K562 (cell line): Measurements from ENCODE around the gene ZNF407. TPM values are rescaled to one million over a fixed set of nuclear protein-coding genes. Genes with fewer than 3 reads are reported as not detected.

Experiments
- ATAC-seq: fragments of 200-7000 bp; cut with Tn5 transposase; 3 replicates; pipeline ENCODE4 v1.9.1; 2020; ENCODE audit warnings: moderate library complexity
- BruUV-seq: library from RNA; stranded (reverse); fragments of 400-500 nt; replicated peaks from 2 replicates; lab custom pipeline; 2021; lab: Mats Ljungman, UMichigan
- CTCF ChIA-PET: fragments of 300-600 bp; formaldehyde crosslinking; extraction: SDS; loops from one replicate; lab custom pipeline; 2021; ENCODE audit warnings: low intra/inter-chr PET ratio; lab: Yijun Ruan, JAX
- POLR2A ChIA-PET: fragments of 300-600, 350-650 bp; sonication (Branson Sonifier 250); formaldehyde crosslinking; extraction: SDS; loops from one replicate; lab custom pipeline; 2021; ENCODE audit warnings: antibody characterized with exemption, inconsistent platforms; lab: Yijun Ruan, JAX
- DNase-seq, 4 experiments: peaks; one replicate each; pipeline versions ENCODE4 v3.0.0 to v3.0.0-alpha.2; 2011 to 2018; ENCODE audit warnings: low spot score in 3 of 4, mixed read lengths in 3 of 4; ENCODE audit errors: extremely low read depth in 1 of 4
- FAIRE-seq: peaks from 2 replicates; lab custom pipeline; 2011; peaks lifted over from hg19 to GRCh38; lab: Jason Lieb, UNC
- H2AFZ ChIP-seq: 2 replicates; pipeline ENCODE4 v1.6.0; 2011; ENCODE audit warnings: low read depth, low read length, control low read depth, inconsistent platforms
- H3K27ac ChIP-seq: fragments of 200-600 bp; 3 replicates; pipeline ENCODE4 v1.8.0; 2011; ENCODE audit warnings: low read depth, mild to moderate bottlenecking, control low read depth, inconsistent platforms, low read length, moderate library complexity, mixed read lengths; ENCODE audit errors: extremely low read depth
- H3K27me3 ChIP-seq, 2 experiments: fragments of 300-600 bp in 1 of 2; 2 replicates in 1 of 2; 3 replicates in 1 of 2; pipeline versions ENCODE4 v1.6.0 to v1.8.0; 2011; ENCODE audit warnings: inconsistent platforms in 2 of 2, low read length in 2 of 2, mild to moderate bottlenecking in 1 of 2, mixed read lengths in 1 of 2, moderate library complexity in 1 of 2; ENCODE audit not compliant: control insufficient read depth in 2 of 2, insufficient read depth in 2 of 2
- H3K36me3 ChIP-seq: fragments of 300-600 bp; 3 replicates; pipeline ENCODE4 v1.8.0; 2011; ENCODE audit warnings: mild to moderate bottlenecking, low read length, inconsistent platforms; ENCODE audit not compliant: control insufficient read depth, insufficient read depth
- H3K4me1 ChIP-seq, 2 experiments: fragments of 200-600 bp in 1 of 2; replicated peaks in 1 of 2; 2 replicates in 1 of 2; 3 replicates in 1 of 2; pipeline versions ENCODE4 v1.5.1 to v1.8.0; 2011; ENCODE audit warnings: inconsistent platforms in 2 of 2, low read length in 2 of 2, mild to moderate bottlenecking in 1 of 2, mixed read lengths in 1 of 2, moderate library complexity in 1 of 2; ENCODE audit not compliant: control insufficient read depth in 2 of 2, insufficient read depth in 2 of 2
- H3K4me2 ChIP-seq: 2 replicates; pipeline ENCODE4 v1.6.1; 2011; ENCODE audit warnings: low read length, control low read depth, inconsistent platforms, mixed read lengths; ENCODE audit not compliant: insufficient read depth
- H3K4me3 ChIP-seq: fragments of 200-600 bp; sonication (generic), shearing (Covaris generic); 2 replicates; pipeline ENCODE4 v1.5.1; 2016; ENCODE audit warnings: control low read depth, inconsistent platforms
- H3K79me2 ChIP-seq: fragments of 200-600 bp; 3 replicates; pipeline ENCODE4 v1.8.0; 2011; ENCODE audit warnings: low read length, inconsistent platforms; ENCODE audit not compliant: control insufficient read depth, insufficient read depth
- H3K9ac ChIP-seq, 2 experiments: 2 replicates each; pipeline versions ENCODE4 v1.6.0 to v1.6.1; 2011; ENCODE audit warnings: low read depth in 2 of 2, low read length in 2 of 2, control low read depth in 1 of 2, inconsistent platforms in 1 of 2, mild to moderate bottlenecking in 1 of 2, mixed read lengths in 1 of 2; ENCODE audit not compliant: insufficient read depth in 1 of 2
- H3K9me1 ChIP-seq: one replicate; pipeline ENCODE4 v1.6.0; 2011; ENCODE audit warnings: inconsistent platforms, mild to moderate bottlenecking, low read length, moderate library complexity; ENCODE audit not compliant: control insufficient read depth, insufficient read depth
- H3K9me3 ChIP-seq: replicated peaks from 2 replicates; pipeline ENCODE4 v1.5.1; 2011; ENCODE audit warnings: low read depth, low read length, inconsistent platforms; ENCODE audit not compliant: control insufficient read depth, insufficient read depth
- H4K20me1 ChIP-seq: replicated peaks from 2 replicates; pipeline ENCODE4 v1.6.1; 2011; ENCODE audit warnings: low read length, inconsistent platforms, mixed read lengths; ENCODE audit not compliant: control insufficient read depth, insufficient read depth
- ARHGAP35 ChIP-seq: fragments of 450-650 bp; IDR thresholded peaks from 2 replicates; pipeline ENCODE4 v1.6.1; 2018; ENCODE audit not compliant: partially characterized antibody
- ATF7 ChIP-seq: fragments of 450-650 bp; IDR thresholded peaks from 2 replicates; pipeline ENCODE4 v1.7.1; 2014; ENCODE audit warnings: mild to moderate bottlenecking, moderate library complexity
- DDX20 ChIP-seq: fragments of 450-650 bp; IDR thresholded peaks from 2 replicates; pipeline ENCODE4 v1.6.1; 2016; ENCODE audit warnings: missing genetic modification characterization, low read depth, mild to moderate bottlenecking, missing compliant biosample characterization, moderate library complexity
- HMGN3 ChIP-seq: IDR thresholded peaks from 2 replicates; pipeline ENCODE4 v1.6.1; 2011; ENCODE audit warnings: borderline replicate concordance, low read depth, mild to moderate bottlenecking, mixed read lengths, low read length; ENCODE audit not compliant: insufficient read length; ENCODE audit errors: extremely low read depth
- TFAM ChIP-seq: fragments of 250-450 bp; sonication (Bioruptor Pico); conservative IDR thresholded peaks from 2 replicates; pipeline ENCODE4 v1.5.0; 2021; ENCODE audit warnings: mild to moderate bottlenecking, moderate library complexity
- ZKSCAN3 ChIP-seq: fragments of 250-450 bp; sonication (Bioruptor Pico); IDR thresholded peaks from 2 replicates; pipeline ENCODE4 v1.4.0; 2020
- ZNF121 ChIP-seq: sonication (generic); formaldehyde crosslinking; conservative IDR thresholded peaks from 2 replicates; pipeline ENCODE4 v1.8.0; 2022; ENCODE audit warnings: missing genetic modification reagents
- ZNF197 ChIP-seq: fragments of 200-800 bp; sonication (Bioruptor generic); IDR thresholded peaks from 2 replicates; pipeline ENCODE4 v1.6.1; 2016; ENCODE audit warnings: low read depth, missing genetic modification characterization, missing compliant biosample characterization
- WGBS: fragments of 100-300 bp; shearing (Covaris generic); methylation state at CpG from one replicate; pipeline ENCODE4 v1.1.6; 2016; ENCODE audit warnings: low coverage, mixed read lengths; ENCODE audit not compliant: insufficient coverage; ENCODE audit errors: missing lambda C conversion rate; 5-methylcytosine and 5-hydroxymethylcytosine counted together
- in situ Hi-C: fragments of 300-500 bp; cut with MboI; formaldehyde crosslinking; loops from 4 replicates; pipeline ENCODE4 v1.15.0; 2018; ENCODE audit warnings: inconsistent platforms, mixed read lengths
- intact Hi-C: fragments of 100-400 bp; cut with micrococcal nuclease; formaldehyde crosslinking; loops from 2 replicates; pipeline ENCODE4 v1.14.2; 2022
- polyA plus RNA-seq, 8 experiments: library from polyadenylated mRNA; depleted of rRNA in 4 of 8; stranded (reverse) in 5 of 8; unstranded in 3 of 8; fragments of >200 nt; fragmentation: Nextera tagmentation in 2 of 8; fragmentation: Illumina TruSeq in 1 of 8; extraction: Ambion mirVana in 2 of 8; extraction: Trizol in 1 of 8; gene quantifications; 2 replicates each; pipeline versions ENCODE4 v1.2.1 to v1.2.3, GENCODE V29; 2011 to 2014; ENCODE audit warnings: inconsistent platforms in 1 of 8, missing spikeins in 1 of 8
- total RNA-seq, 7 experiments: library from RNA; depleted of rRNA in 6 of 7; stranded (reverse); fragments of >200 nt in 6 of 7; fragmentation: Illumina TruSeq in 2 of 7; extraction: Trizol in 2 of 7; gene quantifications; 2 replicates each; pipeline versions ENCODE4 v1.2.1 to v1.2.3, GENCODE V29; 2011 to 2021; ENCODE audit warnings: low replicate concordance in 1 of 7
- TF ChIP-seq, protein P1 (sequence below), 2 experiments: fragments of 450-650 bp in 1 of 2; sonication (generic) in 1 of 2; formaldehyde crosslinking in 1 of 2; IDR thresholded peaks in 1 of 2; conservative IDR thresholded peaks in 1 of 2; 2 replicates each; pipeline versions ENCODE4 v1.6.1 to v1.8.1; 2016 to 2023; ENCODE audit warnings: mild to moderate bottlenecking in 2 of 2, moderate library complexity in 2 of 2, inconsistent platforms in 1 of 2, missing genetic modification reagents in 1 of 2
- TF ChIP-seq, protein P2 (sequence below): fragments of 450-650 bp; formaldehyde crosslinking; IDR thresholded peaks from 2 replicates; pipeline ENCODE4 v1.4.0; 2020; ENCODE audit warnings: mild to moderate bottlenecking, moderate library complexity
- TF ChIP-seq, protein P3 (sequence below), 2 experiments: fragments of 200-800 bp in 1 of 2; sonication (Bioruptor generic) in 1 of 2; sonication (generic) in 1 of 2; formaldehyde crosslinking in 1 of 2; IDR thresholded peaks in 1 of 2; conservative IDR thresholded peaks in 1 of 2; 2 replicates each; pipeline versions ENCODE4 v1.5.0 to v1.6.1; 2016 to 2020; ENCODE audit warnings: missing compliant biosample characterization in 1 of 2, missing genetic modification characterization in 1 of 2, missing genetic modification reagents in 1 of 2

Gene ZNF407
- total and polyA plus RNA-seq, 9 of the 15 experiments (the other 6 are each of a cell fraction or from before 2014, with no cell fraction given): 0.21 to 5.4 (median 2.3) TPM

DNA sequence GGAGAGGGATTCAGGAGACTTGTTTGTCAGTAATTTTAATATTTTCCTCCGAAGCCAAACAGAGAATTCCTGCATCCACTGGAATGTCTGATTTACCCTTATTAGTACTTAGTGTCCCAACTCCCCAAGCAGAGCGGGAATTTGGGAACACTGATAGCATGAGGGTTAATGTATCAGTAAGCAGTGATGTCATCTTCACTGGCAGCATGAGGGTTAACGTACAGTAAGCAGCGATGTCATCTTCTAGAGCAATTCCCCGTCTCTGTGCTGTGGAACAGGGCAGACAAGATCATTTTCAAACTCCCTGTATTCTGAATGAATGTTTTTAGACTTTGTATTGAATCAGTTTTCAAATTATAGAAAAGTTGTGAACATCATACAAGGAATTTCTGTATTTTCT is 228.9 kb downstream of the ZNF407 start:
- POLR2A ChIA-PET: no interaction called here
- no peaks in the 10 kb centered on the region for H3K27me3 ChIP-seq
- H3K9me3 ChIP-seq: no peaks in the 10 kb centered on the region
- WGBS: 62% methylated on average over 5 of the region's 5 CpGs
- H4K20me1 ChIP-seq: no peaks in the 10 kb centered on the region
- CTCF ChIA-PET: no interaction called here
- intact Hi-C loops (no loop called here), in situ Hi-C loops (no loop called here)
- no peaks in the 10 kb centered on the region for H3K9me1 ChIP-seq
- H3K36me3 ChIP-seq: no peaks in the 10 kb centered on the region
- no TSS peak for BruUV-seq
- DNase-seq (no peak), ATAC-seq (no peak), FAIRE-seq (no peak)
- no peak overlapping the region for H3K4me3 ChIP-seq
- TF ChIP-seq ATF7 (0 out of 2 replicates have a peak, but pooled peaks have one; percentile 12), ZKSCAN3 (CRISPR knock-in tag) (no peak)
- TF ChIP-seq, protein P1, sequence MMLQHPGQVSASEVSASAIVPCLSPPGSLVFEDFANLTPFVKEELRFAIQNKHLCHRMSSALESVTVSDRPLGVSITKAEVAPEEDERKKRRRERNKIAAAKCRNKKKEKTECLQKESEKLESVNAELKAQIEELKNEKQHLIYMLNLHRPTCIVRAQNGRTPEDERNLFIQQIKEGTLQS (IDR thresholded peaks at IDR 0.05): peak; percentile 26; the same call in 1 of the 2 replicates
- TF ChIP-seq, protein P1 (CRISPR knock-in tag; conservative IDR thresholded peaks at IDR 0.05): no peak
- H3K4me2 ChIP-seq: no peak overlapping the region
- no peaks in the 10 kb centered on the region for H3K79me2 ChIP-seq
- no peaks in the 10 kb centered on the region; a peak in 1 of 5 replicates for H3K4me1 ChIP-seq
- H3K9ac ChIP-seq: no peak overlapping the region
- no peak overlapping the region for H2AFZ ChIP-seq
- H3K27ac ChIP-seq: no peak overlapping the region

DNA sequence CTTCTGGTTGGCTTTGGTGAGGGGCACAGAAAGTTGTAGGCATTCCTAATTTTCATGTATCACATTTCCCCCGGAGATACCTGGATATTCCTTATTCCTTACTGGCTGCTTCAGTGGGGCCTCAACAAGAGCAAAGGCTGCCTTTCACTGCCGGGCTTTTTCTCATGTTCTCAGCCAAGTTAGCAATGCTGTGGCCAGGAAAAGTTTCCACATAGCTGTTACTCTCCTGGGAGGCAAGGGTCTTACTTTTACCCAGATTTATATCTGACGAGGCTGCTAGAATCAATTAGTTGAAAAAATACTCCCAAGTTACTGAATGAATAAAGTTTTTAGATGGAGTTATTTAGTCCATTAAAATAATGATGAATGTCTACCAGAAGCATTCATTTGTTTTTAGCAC is 230.5 kb downstream of the ZNF407 start:
- Histone ChIP-seq H4K20me1 (no peaks in the 10 kb centered on the region), H3K4me2 (no peak overlapping the region), H3K4me1 (no peaks in the 10 kb centered on the region; a peak in 1 of 5 replicates), H3K9me1 (no peaks in the 10 kb centered on the region), H2AFZ (no peak overlapping the region), H3K27me3 (no peaks in the 10 kb centered on the region), H3K36me3 (no peaks in the 10 kb centered on the region), H3K27ac (no peak overlapping the region), H3K9me3 (no peaks in the 10 kb centered on the region), H3K9ac (no peak overlapping the region), H3K4me3 (no peak overlapping the region), H3K79me2 (no peaks in the 10 kb centered on the region)
- no peak for FAIRE-seq
- in situ Hi-C loops (no loop called here), intact Hi-C loops (no loop called here)
- no TSS peak for BruUV-seq
- no peak for DNase-seq
- 28% methylated on average over 2 of the region's 3 CpGs for WGBS
- no peak for ATAC-seq
- ChIA-PET POLR2A (no interaction called here), CTCF (no interaction called here)
- TF ChIP-seq ZNF121 (CRISPR knock-in tag): no peak
- no peak for TF ChIP-seq ARHGAP35
- TF ChIP-seq HMGN3: no peak
- TF ChIP-seq, protein P2, sequence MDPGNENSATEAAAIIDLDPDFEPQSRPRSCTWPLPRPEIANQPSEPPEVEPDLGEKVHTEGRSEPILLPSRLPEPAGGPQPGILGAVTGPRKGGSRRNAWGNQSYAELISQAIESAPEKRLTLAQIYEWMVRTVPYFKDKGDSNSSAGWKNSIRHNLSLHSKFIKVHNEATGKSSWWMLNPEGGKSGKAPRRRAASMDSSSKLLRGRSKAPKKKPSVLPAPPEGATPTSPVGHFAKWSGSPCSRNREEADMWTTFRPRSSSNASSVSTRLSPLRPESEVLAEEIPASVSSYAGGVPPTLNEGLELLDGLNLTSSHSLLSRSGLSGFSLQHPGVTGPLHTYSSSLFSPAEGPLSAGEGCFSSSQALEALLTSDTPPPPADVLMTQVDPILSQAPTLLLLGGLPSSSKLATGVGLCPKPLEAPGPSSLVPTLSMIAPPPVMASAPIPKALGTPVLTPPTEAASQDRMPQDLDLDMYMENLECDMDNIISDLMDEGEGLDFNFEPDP: no peak
- TF ChIP-seq DDX20 (tag): no peak
- TF ChIP-seq, protein P3, sequence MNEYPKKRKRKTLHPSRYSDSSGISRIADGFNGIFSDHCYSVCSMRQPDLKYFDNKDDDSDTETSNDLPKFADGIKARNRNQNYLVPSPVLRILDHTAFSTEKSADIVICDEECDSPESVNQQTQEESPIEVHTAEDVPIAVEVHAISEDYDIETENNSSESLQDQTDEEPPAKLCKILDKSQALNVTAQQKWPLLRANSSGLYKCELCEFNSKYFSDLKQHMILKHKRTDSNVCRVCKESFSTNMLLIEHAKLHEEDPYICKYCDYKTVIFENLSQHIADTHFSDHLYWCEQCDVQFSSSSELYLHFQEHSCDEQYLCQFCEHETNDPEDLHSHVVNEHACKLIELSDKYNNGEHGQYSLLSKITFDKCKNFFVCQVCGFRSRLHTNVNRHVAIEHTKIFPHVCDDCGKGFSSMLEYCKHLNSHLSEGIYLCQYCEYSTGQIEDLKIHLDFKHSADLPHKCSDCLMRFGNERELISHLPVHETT (CRISPR knock-in tag; conservative IDR thresholded peaks at IDR 0.05 in 1 of 2, IDR thresholded peaks at IDR 0.05 in 1 of 2): no peak
- TF ChIP-seq ZNF197 (CRISPR knock-in tag): no peak
- no peak for TF ChIP-seq TFAM (CRISPR knock-in tag)
